Right renal pelvis (tissue), 4 donors: ENCODE data around the gene ABTB1. TPM values are rescaled to one million over a fixed set of nuclear protein-coding genes. Genes with fewer than 3 reads are reported as not detected.
A peak's percentile ranks its signal among the peaks of the same experiment; 100 is the strongest.

ENCODE experiments used
- DNase-seq, 4 donors: peaks; one replicate each; pipeline ENCODE4 v3.0.0-alpha.2; 2013; ENCODE audit warnings: low read depth in 4 of 4, low spot score in 3 of 4, missing footprints in 1 of 4
- polyA plus RNA-seq, 4 donors: library from polyadenylated mRNA; unstranded; fragments of 120-200 nt; gene quantifications; one replicate each; pipeline ENCODE4 v1.2.1, GENCODE V29; 2013; ENCODE audit not compliant: insufficient read length in 4 of 4

ABTB1 gene
- 10 to 100 TPM; 17.9 to 25.5 (median 19.8) TPM for polyA plus RNA-seq

DNA sequence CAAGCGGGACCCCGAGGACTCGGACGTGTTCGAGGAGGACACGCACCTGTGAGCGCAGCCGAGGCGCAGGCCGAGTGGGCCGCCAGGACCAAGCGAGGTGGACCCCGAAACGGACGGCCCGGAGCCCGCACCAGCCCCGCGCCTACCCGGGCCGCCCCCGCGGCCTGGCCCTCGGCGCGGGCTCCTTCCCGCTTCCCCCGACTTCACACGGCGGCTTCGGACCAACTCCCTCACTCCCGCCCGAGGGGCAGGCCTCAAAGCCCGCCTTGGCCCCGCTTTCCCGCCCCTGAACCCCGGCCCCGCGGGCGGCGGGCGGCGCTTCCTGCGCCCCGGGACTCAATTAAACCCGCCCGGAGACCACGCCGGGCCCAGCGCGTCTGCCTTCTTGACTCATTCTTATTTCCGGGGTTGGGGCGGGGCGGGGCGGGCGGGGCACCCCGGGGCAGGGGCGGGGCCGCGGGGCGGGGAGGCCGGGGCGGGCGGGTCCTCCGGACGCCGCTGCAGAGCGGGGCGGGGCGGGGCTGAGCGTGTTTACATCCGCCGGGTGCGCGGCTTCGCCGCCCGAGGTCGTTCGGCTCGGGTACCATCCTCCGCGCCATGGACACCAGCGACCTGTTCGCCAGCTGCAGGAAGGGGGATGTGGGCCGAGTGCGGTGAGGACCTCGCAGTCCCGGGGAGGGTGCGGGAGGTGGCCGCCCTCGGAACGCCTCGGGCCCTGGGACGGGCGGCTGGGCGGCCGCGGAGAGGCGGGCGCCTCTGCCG, at the start of gene ABTB1:
ABTB1 (plus strand) TSS at position 524 of the 762 bp plus-strand sequence; CDS start at position 598, 74 bp downstream.
- DNase-seq: peak in 3 of 4 donors; percentile 53 to 59 (median 58)

DNA sequence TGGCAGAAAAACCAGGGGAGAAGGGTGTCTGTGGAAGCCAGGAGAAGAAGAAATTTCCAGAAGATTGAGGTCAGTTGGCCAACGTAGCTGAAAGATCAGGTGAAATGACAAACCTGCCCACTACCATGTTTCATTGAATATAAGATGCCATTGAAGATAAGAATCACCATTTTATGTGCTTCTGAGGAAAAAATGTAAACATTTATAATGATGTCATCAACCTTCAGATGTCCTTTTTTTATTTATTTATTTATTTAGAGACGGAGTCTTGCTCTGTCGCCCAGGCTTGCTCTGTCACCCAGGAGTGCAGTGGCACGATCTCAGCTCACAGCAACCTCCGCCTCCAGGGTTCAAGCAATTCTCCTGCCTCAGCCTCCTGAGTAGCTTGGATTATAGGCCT, 48.7 kb upstream of the ABTB1 start:
- DNase-seq: no peak

DNA sequence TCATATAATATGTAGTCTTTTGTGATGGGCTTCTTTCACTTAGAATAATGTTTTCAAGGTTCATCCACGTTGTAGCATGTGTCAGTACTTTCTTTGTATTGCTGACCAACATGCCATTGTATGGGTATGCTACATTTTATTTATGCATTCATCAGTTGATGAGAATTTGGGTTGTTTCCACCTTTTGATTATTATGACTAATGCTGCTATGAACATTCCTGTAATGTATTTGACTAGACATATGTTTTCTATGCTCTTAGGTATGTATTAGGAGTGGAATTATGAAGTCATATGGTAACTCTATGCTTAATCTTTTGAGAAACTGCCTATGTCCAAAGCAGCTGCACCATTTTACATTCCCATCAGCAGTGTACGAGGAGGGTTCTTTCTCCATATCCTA, 46.9 kb upstream of the ABTB1 start:
- DNase-seq: no peak

DNA sequence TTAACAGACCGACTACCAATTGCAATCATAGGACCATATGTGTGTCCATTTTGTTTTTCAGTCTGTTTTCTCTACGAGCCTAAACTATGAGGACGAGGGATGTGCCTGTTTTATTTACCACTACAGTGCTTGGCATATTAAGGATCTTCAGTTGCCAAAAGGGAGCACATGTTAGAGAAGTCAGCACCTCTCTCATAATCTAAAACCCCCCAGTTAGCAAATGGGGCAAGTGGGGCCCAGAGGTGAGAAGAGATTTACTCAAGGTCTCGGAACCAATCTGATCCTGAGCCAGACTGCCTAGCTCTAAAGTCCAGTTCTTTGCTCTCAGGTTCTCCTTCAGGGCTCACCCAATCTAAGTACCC, 44.3 kb upstream of the ABTB1 start:
- DNase-seq: no peak

DNA sequence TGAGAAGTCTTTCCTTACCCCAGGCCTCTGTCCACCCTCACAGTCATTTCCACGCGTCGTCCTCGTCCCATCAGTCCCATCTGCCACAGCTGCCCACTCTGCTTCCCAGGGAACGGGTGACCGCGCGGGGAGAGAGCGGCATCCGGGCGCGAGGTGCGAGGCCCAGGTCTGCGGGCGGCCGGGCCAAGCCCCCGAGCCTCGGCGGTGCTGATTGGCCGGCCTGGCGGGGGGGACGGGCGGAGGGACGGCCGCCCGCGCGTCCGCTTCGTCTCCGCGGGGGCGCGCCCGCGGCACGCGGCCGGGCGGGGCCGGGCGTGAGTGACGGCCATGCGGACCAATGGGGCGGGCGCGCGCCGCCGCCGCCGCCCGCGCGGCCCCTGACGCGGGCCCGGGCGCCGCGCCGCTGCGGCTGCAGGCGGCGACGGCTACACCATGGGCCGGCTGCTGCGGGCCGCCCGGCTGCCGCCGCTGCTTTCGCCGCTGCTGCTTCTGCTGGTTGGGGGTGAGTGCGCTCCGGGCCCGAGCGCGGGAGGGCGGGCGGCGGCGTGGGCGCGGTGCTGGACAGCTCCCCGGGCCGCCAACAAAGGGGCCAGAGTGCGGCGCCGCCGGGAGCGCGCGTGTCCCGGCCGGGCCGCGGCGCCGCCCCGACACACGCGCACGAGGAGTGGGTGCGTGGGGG, 43.8 kb upstream of the ABTB1 start, which contains the start of gene PODXL2:
PODXL2 (plus strand) TSS at position 398 of the 679 bp plus-strand sequence; CDS start at position 433, 35 bp downstream.
- no peak for DNase-seq

DNA sequence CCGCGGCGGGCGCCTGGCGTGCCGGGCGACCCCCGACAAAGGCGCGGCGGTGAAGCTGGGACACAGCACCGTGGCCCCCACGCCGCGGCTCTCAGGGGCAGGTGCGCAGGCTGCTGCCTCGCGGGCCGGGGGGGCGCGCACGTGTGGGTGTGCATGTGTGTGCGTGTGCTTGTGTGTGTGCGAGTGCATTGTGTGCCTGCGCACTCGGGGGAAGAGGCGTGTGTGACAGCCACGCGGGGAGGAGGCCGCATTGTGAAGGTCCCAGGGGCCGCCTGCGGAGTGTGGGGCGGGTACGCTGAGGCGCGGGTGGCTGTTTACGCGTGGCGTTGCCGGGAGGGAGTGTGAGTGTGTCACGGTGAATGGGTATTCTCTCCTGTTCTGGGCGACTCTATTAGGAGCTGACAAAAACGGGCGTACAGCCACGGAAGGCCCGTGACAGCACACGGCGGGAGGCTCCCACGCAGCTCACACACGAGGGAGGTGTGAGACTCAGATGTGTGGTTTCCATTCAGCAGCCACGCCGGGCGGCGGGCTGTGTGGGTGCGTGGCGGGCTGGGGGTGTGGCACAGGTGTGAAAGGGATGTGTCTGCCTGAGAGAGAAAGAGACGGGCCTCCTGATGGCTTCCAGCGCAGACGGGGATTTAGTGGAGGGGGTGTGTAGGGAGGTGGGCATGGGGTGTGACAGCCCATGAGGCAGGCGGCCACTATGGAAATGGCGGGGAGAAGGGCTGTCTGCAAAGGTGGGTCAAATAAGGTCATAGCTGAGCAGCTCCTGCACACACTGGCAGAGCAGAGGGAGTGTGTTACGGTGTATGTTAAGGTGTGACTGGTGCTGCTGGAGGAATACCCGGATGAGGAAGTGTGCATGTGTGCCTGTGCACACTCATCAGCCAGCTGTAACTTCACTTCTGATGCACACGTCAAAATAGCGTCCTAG, 43.0 kb upstream of the ABTB1 start:
- DNase-seq: no peak

DNA sequence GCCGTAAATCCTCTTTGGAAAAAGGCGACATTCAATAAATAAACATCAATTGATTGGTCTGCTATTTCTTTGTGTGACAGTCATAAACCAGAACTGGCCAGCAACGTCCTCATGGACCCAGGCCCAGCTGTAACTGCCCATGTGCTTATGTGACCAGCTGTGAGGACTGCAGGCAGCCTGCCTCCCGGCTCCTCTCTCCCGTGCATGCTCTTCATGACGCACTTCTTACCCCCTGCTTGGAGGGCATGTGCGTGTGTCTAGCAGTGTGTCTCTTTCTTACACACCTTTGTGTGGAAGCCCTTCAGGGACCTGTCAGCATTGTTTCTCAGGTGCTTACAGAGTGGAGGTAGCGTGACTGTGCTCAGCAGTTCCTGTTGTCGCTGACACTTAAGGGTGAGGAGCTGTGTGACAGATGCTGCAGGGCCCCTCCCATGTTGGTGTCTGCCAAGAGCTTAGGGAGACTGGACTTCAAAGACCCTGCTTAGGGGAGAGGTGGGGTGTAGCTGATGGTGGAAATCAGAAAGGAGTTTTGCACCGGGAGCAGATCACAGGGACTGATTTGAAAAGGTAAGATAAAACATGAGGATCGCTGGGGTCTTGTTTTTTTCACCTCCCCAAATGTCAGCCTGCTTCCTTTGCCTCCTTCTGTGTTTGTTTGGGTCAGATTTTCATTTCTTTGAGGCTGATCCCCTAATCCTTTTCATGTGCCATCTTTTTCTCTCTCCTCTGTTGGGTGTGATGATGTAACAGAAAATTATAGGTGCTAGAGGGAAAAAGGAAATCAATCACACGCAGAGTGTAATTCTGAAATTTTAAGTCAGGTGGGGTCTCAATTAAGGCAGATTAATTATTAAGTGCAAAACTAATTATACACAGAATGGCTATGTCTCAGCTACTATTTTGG, 41.7 kb upstream of the ABTB1 start:
- DNase-seq: no peak

DNA sequence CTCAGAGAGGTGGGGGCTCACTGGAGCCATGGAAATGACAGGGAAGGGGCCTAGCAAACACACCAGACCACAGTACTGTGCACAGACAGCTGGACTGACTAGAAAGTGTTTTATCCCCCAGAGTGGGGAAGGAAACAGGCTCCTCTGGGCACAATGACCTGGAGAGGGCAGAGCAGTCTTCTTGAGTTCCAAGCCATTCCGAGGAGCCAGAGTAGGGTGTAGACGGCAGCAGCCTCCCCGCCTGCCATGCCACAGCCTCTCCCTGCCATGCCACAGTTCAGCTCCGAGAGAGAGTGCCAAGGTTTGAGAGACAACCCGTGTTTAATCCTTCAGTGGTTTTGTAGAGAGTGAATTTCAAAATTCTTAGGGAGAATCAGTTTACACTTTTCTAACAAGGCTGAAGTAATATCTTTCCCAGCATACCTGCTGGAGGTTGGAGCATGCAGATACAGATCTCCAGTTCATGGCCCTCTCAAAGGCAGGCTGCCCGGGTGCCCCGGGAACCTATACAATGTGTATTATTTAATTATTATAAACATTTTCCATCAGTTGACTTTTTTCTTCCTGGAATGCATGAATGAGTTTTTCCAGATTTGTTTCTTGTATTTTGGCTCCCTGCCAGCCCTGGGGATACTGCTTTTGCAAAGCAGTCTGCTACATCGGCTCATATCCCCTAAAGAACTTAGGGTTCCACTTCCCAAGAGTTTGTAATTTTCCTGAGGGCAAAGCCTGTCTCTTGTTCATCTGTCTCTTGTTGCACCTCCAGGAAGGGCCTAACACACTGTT, 40.5 kb upstream of the ABTB1 start:
- DNase-seq: no peak

DNA sequence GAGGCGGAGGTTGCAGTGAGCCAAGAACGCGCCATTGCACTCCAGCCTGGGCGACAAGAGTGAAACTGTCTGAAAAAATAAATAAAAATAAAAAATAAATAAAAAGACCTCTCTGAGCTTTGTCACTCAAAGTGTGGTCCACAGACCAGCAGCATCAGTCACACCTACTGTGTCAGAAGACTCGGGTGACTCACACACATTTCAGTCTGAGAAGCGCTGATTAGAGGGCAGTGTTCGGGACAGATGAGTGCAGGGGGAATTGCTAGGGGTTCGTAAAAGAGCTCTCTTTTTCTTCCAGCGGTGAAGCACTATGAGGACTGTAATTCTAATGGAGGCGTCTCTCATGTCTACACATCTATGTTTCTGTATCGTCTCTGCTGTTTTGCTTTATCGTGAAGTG, 38.1 kb upstream of the ABTB1 start:
- no peak for DNase-seq

DNA sequence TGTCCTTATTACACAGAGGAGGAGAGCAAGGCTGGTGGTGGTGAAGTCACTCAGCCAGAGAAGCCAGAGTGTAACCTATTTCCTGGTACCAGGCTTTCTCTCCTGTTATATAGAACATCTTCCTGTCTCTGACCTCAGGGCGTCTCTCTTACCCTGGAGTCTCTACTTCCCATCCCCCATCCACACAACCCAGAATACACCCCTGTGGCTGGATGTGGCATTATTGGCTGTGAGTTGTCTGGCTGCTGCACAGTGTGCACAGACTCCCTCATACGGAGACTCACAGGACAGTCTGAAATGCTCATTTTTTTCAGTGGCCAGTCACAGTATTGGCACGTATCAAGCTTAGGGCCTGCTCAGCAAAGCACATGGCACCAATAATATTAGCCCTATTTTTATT, 35.2 kb upstream of the ABTB1 start:
- no peak for DNase-seq

DNA sequence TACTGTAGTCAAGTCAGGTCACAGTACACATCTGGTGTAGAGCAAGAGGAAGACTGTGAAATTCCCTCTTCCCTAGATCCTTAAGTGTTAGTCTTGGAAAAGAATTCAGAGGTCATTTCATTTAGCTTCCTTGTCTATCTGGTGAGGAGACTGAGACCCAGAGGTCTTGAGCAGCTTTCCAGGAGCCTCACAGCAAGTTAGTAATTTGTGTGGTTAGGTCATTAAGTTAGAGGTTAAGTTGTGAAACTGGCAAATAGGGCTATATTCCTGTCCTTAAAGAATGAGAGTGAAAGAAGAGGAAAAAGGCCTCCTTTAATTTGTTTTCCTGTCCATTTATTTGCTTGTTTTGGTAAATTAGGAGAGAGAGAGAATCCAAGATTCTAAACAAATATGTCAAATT, 34.8 kb upstream of the ABTB1 start:
- no peak for DNase-seq

DNA sequence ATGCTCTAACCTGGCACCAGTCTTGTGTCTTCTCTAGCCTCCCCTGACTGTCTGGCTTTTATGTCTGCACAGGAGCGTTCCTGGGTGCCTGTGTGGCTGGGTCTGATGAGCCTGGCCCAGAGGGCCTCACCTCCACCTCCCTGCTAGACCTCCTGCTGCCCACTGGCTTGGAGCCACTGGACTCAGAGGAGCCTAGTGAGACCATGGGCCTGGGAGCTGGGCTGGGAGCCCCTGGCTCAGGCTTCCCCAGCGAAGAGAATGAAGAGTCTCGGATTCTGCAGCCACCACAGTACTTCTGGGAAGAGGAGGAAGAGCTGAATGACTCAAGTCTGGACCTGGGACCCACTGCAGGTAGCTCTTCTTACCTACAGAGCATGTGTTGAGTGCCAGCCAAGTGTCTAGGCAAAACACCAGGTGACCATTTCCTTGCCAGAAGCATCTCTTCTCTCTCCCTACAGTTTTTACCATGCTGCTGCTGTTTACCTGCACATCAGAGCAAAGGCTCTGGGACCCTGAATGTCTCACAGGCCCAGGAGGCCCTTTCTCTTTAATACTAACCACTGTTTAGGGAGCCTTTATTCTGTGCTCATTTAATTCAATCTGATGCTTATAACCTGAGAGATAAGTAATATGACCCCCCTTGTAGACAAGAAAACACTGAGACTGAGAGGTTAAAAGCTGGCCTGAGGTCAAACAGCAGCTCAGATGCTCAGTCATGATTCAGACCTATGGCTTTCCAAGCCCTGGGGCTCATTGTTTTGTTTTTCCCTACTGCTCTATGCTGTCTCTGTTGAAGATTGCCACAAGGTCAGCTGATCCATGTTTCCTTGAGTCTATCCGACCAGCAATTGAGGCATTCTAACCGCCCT, 33.3 kb upstream of the ABTB1 start:
- no peak for DNase-seq

DNA sequence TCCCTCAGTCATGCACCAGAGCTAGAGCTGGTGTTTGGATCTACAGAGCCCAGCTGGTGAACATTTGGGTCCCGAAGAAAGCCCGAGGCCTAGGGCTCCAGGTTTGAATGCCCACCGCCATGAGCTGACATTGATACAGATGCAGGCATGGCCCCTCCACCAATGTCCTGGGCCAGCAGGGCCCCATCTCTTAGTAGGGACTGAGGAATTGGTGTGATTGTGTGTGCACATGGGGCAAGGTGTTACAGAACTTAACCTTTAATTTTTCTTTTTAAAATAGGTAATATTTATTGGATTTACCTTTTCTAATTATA, 32.8 kb upstream of the ABTB1 start:
- DNase-seq: no peak

DNA sequence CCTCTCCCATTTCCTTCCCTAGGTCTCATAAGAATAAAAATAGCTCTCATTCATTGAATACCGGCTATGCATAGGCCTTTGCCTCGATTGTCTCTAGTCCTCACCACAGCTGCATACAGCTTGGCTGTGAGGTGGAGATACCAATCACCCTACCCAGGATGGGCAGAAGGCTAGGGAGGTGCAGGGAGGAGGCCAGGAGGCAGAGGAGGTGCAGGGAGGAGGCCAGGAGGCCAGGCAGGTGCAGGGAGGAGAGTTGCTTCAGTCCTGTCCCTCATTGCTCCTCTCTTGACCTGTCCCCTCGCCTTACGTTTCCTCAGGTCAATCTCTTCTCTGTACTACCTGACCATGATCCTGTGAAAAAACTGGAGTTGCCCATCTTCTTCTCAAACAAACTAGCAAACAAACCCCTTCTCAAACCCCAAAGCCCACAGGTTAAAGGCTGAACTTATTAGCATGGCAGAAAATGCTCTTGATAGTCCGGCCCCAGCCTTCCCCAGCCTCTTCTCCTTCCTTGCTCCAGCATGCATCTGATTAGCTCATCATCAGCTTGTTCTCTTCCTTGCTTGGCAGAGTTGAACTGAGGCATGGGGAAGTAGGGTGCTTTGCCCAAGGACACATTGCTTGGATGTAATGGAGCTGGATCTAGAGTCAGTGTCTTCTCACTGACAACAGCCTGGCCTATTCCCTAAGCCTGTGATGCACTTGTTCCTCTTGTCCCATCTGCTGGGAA, 27.9 kb upstream of the ABTB1 start:
- no peak for DNase-seq

DNA sequence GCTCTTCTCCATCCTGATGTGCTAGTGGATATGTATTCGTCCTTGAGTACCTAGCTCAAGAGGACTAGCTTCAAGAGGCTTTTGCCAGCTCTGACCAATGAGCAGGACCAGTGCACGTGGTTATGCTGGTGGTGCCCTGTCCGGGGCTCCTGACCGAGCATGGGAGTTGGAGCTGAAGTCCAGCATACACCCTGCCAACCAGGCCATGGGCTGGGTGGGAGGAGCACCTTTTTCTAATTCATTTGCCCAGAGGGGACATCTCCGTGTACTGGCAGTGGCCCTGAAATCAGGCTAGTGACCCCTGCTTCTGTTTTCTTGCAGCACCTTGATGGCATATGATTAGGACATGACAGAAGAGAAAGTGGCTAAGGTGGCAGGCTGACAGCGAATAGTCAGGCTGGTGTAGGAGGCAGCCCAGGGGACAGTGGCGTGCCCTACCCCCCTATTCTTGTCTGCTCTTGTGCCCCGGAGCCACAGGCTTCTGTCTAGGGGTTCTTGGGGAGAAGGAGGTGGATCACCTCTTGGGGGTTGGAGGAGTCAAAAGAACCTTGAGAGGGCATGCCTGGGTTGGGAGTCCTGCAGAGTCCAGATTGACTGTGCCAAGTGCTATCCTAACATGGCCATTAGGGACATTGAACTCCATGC, 27.3 kb upstream of the ABTB1 start:
- DNase-seq: no peak

DNA sequence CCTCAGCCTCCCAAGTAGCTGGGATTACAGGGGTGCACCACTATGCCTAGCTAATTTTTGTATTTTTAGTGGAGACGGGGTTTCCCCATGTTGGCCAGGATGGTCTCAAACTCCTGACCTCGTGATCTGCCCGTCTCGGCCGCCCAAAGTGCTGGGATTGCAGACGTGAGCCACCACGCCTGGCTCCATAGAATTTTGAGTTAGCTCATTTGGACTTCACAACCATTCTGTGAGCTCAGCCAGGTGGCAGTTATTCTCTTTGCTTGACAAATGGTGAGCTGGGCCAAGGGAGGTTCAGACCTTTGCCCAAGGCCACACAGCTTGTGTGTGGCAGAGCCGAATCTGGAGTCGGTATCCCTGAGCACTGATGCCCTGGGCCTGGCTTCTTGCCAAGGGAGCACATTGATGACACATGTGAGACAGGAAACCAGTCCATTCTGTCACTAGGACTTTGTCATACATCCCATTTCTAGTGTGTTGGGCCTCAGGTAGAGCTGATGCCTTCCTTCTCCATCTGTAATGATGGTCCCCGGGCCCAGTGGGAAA, 26.2 kb upstream of the ABTB1 start:
- DNase-seq: no peak
